H1 (cell line): Measurements from ENCODE around the gene OR2D2. TPM values are rescaled to one million over a fixed set of nuclear protein-coding genes. Genes with fewer than 3 reads are reported as not detected.

ENCODE experiments used
- CTCF ChIA-PET: fragments of 300-600 bp; sonication (Branson Sonifier 250); formaldehyde crosslinking; loops from one replicate; lab custom pipeline; 2021; ENCODE audit not compliant: partially characterized antibody; lab: Charles Lee
- POLR2A ChIA-PET: fragments of 300-600 bp; sonication (Branson Sonifier 250); formaldehyde crosslinking; loops from one replicate; lab custom pipeline; 2021; ENCODE audit warnings: inconsistent platforms; ENCODE audit not compliant: partially characterized antibody; lab: Charles Lee
- DNase-seq, 2 experiments: peaks; one replicate each; pipeline versions ENCODE4 v3.0.0 to v3.0.0-alpha.2; 2010 to 2022; ENCODE audit warnings: low spot score in 2 of 2, low read depth in 1 of 2, mixed read lengths in 1 of 2
- FAIRE-seq: peaks from 2 replicates; lab custom pipeline; 2011; peaks lifted over from hg19 to GRCh38; lab: Jason Lieb, UNC
- H2AFZ ChIP-seq: 2 replicates; pipeline ENCODE4 v1.8.1; 2012; ENCODE audit warnings: low read length, inconsistent platforms
- H2AK5ac ChIP-seq: 2 replicates; pipeline ENCODE4 v1.6.1; 2013; ENCODE audit warnings: low read depth, low read length
- H2BK120ac ChIP-seq: replicated peaks from 2 replicates; pipeline ENCODE3; 2013; ENCODE audit warnings: low read depth, low read length, inconsistent platforms
- H2BK12ac ChIP-seq: 2 replicates; pipeline ENCODE4 v1.6.1; 2013; ENCODE audit warnings: low read depth, low read length
- H2BK15ac ChIP-seq: 2 replicates; pipeline ENCODE4 v1.6.1; 2013; ENCODE audit warnings: low read length
- H2BK20ac ChIP-seq: 2 replicates; pipeline ENCODE4 v1.6.1; 2013; ENCODE audit warnings: low read length
- H2BK5ac ChIP-seq: 2 replicates; pipeline ENCODE4 v1.6.1; 2013; ENCODE audit warnings: low read depth, low read length
- H3K14ac ChIP-seq: 2 replicates; pipeline ENCODE4 v1.6.1; 2013; ENCODE audit warnings: inconsistent platforms; ENCODE audit not compliant: insufficient read length
- H3K18ac ChIP-seq: 2 replicates; pipeline ENCODE4 v1.6.1; 2013; ENCODE audit warnings: low read length; ENCODE audit errors: extremely low read depth
- H3K23ac ChIP-seq: 2 replicates; pipeline ENCODE4 v1.6.1; 2013; ENCODE audit warnings: inconsistent platforms; ENCODE audit not compliant: insufficient read length
- H3K23me2 ChIP-seq: 2 replicates; pipeline ENCODE4 v1.6.1; 2013; ENCODE audit warnings: low read depth, low read length
- H3K27ac ChIP-seq: 2 replicates; pipeline ENCODE4 v1.6.1; 2011; ENCODE audit warnings: low read depth, low read length, inconsistent platforms
- H3K27me3 ChIP-seq, 4 experiments: replicated peaks in 1 of 4; 1 replicate in 1 of 4; 2 replicates in 3 of 4; pipeline versions ENCODE4 v1.6.1 to v1.8.1; 2011 to 2013; ENCODE audit warnings: low read length in 3 of 4, mild to moderate bottlenecking in 3 of 4, inconsistent platforms in 2 of 4, mixed read lengths in 2 of 4, moderate library complexity in 1 of 4; ENCODE audit not compliant: control insufficient read depth in 3 of 4, insufficient read depth in 3 of 4; ENCODE audit errors: extremely low read depth in 1 of 4
- H3K36me3 ChIP-seq, 4 experiments: 2 replicates each; pipeline versions ENCODE4 v1.6.1 to v1.8.1; 2011 to 2013; ENCODE audit warnings: mild to moderate bottlenecking in 4 of 4, low read length in 3 of 4, moderate library complexity in 2 of 4, control low read depth in 1 of 4, inconsistent platforms in 1 of 4; ENCODE audit not compliant: insufficient read depth in 4 of 4, control insufficient read depth in 2 of 4
- H3K4ac ChIP-seq: replicated peaks from 2 replicates; pipeline ENCODE3; 2013; ENCODE audit warnings: low read length, low read depth, mixed read lengths, inconsistent platforms; ENCODE audit not compliant: insufficient read length
- H3K4me1 ChIP-seq, 4 experiments: replicated peaks in 1 of 4; 1 replicate in 1 of 4; 2 replicates in 3 of 4; pipeline versions ENCODE4 v1.6.1 to v1.8.1; 2011 to 2013; ENCODE audit warnings: low read length in 3 of 4, inconsistent platforms in 2 of 4, mixed read lengths in 1 of 4; ENCODE audit not compliant: insufficient read depth in 4 of 4, control insufficient read depth in 3 of 4
- H3K4me2 ChIP-seq, 2 experiments: 2 replicates each; pipeline versions ENCODE4 v1.6.1 to v1.8.1; 2011 to 2013; ENCODE audit warnings: low read depth in 2 of 2, low read length in 2 of 2, control low read depth in 1 of 2, inconsistent platforms in 1 of 2, mild to moderate bottlenecking in 1 of 2; ENCODE audit not compliant: insufficient read depth in 1 of 2
- H3K4me3 ChIP-seq, 4 experiments: fragments of 200-600, 300-600 bp in 1 of 4; sonication (generic), shearing (Covaris generic), sonication (Bioruptor Twin) in 1 of 4; 2 replicates each; pipeline versions ENCODE4 v1.5.1 to v1.8.1; 2011 to 2016; ENCODE audit warnings: low read length in 4 of 4, low read depth in 3 of 4, control low read depth in 2 of 4, inconsistent platforms in 2 of 4, mild to moderate bottlenecking in 2 of 4, mixed read lengths in 1 of 4, moderate library complexity in 1 of 4; ENCODE audit not compliant: insufficient read depth in 2 of 4; ENCODE audit errors: extremely low read depth in 1 of 4
- H3K56ac ChIP-seq: replicated peaks from 2 replicates; pipeline ENCODE3; 2013; ENCODE audit warnings: low read depth, mild to moderate bottlenecking, mixed read lengths, low read length, inconsistent platforms; ENCODE audit not compliant: insufficient read length
- H3K79me1 ChIP-seq: 2 replicates; pipeline ENCODE4 v1.6.1; 2013; ENCODE audit warnings: low read depth, low read length, control low read depth
- H3K79me2 ChIP-seq, 2 experiments: 2 replicates each; pipeline versions ENCODE4 v1.6.1 to v1.8.1; 2012 to 2013; ENCODE audit warnings: low read length in 2 of 2, mild to moderate bottlenecking in 2 of 2, inconsistent platforms in 1 of 2; ENCODE audit not compliant: insufficient read depth in 2 of 2, control insufficient read depth in 1 of 2
- H3K9ac ChIP-seq, 4 experiments: replicated peaks in 1 of 4; 1 replicate in 1 of 4; 2 replicates in 3 of 4; pipeline versions ENCODE4 v1.6.1 to v1.8.1; 2011 to 2013; ENCODE audit warnings: low read depth in 3 of 4, low read length in 3 of 4, control low read depth in 2 of 4, mild to moderate bottlenecking in 2 of 4, moderate library complexity in 2 of 4, inconsistent platforms in 1 of 4; ENCODE audit errors: extremely low read depth in 1 of 4
- H3K9me3 ChIP-seq, 2 experiments: 2 replicates each; pipeline versions ENCODE4 v1.6.1 to v1.8.1; 2012 to 2013; ENCODE audit warnings: mild to moderate bottlenecking in 2 of 2, moderate library complexity in 2 of 2, control low read depth in 1 of 2, inconsistent platforms in 1 of 2, low read depth in 1 of 2, low read length in 1 of 2, mixed read lengths in 1 of 2; ENCODE audit not compliant: insufficient read depth in 2 of 2
- H4K20me1 ChIP-seq, 2 experiments: replicated peaks in 1 of 2; 2 replicates each; pipeline versions ENCODE3 to v1.8.1; 2011 to 2013; ENCODE audit warnings: inconsistent platforms in 2 of 2, low read length in 2 of 2, mild to moderate bottlenecking in 1 of 2; ENCODE audit not compliant: insufficient read depth in 2 of 2, control insufficient read depth in 1 of 2
- H4K5ac ChIP-seq: 2 replicates; pipeline ENCODE4 v1.6.1; 2013; ENCODE audit warnings: low read length, low read depth, mixed read lengths, inconsistent platforms; ENCODE audit not compliant: insufficient read length
- H4K8ac ChIP-seq: 2 replicates; pipeline ENCODE4 v1.8.0; 2013; ENCODE audit warnings: mild to moderate bottlenecking, moderate library complexity, low read length, inconsistent platforms; ENCODE audit not compliant: insufficient read depth; ENCODE audit errors: extremely low read depth
- H4K91ac ChIP-seq: replicated peaks from 2 replicates; pipeline ENCODE3; 2013; ENCODE audit warnings: low read length, mixed read lengths, inconsistent platforms; ENCODE audit not compliant: insufficient read length
- CEBPB ChIP-seq: IDR thresholded peaks from 2 replicates; pipeline ENCODE4 v1.6.1; 2012; ENCODE audit warnings: low read depth, low read length
- TCF12 ChIP-seq: IDR thresholded peaks from 2 replicates; pipeline ENCODE4 v1.6.1; 2011; ENCODE audit warnings: low read depth, mild to moderate bottlenecking, low read length
- WGBS, 2 experiments: shearing (Covaris generic) in 1 of 2; methylation state at CpG; one replicate each; pipeline versions ENCODE4 v1.1.6 to v1.1.7; 2013 to 2015; ENCODE audit warnings: low lambda C conversion rate in 2 of 2, mixed read lengths in 2 of 2, inconsistent platforms in 1 of 2, low coverage in 1 of 2, missing lambda C conversion rate in 1 of 2; ENCODE audit not compliant: insufficient replicate concordance in 2 of 2, insufficient coverage in 1 of 2, insufficient read length in 1 of 2; ENCODE audit errors: extremely low coverage in 1 of 2, missing lambda C conversion rate in 1 of 2; 5-methylcytosine and 5-hydroxymethylcytosine counted together
- polyA plus RNA-seq, 7 experiments: library from polyadenylated mRNA; depleted of rRNA in 3 of 7; stranded (reverse) in 5 of 7; unstranded in 2 of 7; fragments of >200 nt in 5 of 7; fragments of 200-250 nt in 2 of 7; gene quantifications; 1 replicate in 5 of 7; 2 replicates in 1 of 7; 4 replicates in 1 of 7; pipeline versions ENCODE4 v1.2.1 to v1.2.3, GENCODE V29; 2011 to 2013; ENCODE audit warnings: missing spikeins in 2 of 7, mixed read lengths in 2 of 7
- total RNA-seq: library from RNA; stranded (reverse); fragmentation: NEBNext Ultra II Directional; extraction: Animal tissue kit (Norgen Biotek cat#: 25700); gene quantifications from 2 replicates; pipeline ENCODE4 v1.2.1, GENCODE V29; 2021

Gene OR2D2
- total and polyA plus RNA-seq, 2 of the 8 experiments (the other 6 are each of a cell fraction or from before 2014, with no cell fraction given): 0.15 TPM; not detected in 1

DNA sequence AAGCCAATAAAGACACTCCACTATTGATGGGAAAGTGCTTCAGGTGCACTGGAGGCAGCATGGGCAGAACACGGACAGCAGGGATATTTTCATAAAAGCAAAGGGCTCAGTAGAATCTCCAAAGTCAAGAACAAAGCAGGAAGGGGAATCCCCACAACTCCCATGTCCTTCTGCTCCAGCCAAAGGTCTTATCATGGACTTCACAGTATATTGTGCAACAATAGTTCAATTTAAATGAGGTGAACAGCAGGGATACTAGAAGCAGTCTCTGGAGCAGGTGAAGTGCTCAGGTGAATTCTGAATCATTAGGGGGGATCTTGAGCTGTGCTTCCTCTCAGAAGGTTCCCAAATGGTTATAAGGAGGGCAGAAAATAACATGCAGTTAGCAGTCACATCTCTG lies 6.6 kb upstream of the OR2D2 start:
- H3K4me2 ChIP-seq: no peak overlapping the region
- peaks cover 0 to under 1% (median 0%) of the 10 kb centered on the region in 4 experiments; a peak in 1 of 8 replicates for H3K36me3 ChIP-seq
- CTCF ChIA-PET: no interaction called here
- H3K27me3 ChIP-seq: peaks cover 0 to 2% (median 0%) of the 10 kb centered on the region in 4 experiments; a peak in 1 of 7 replicates
- H3K4me3 ChIP-seq: no peak overlapping the region
- H2BK20ac ChIP-seq: no peak overlapping the region
- no peak overlapping the region for H2AK5ac ChIP-seq
- H3K4me1 ChIP-seq: no peaks in the 10 kb centered on the region
- H3K9me3 ChIP-seq: no peaks in the 10 kb centered on the region
- no peak for TF ChIP-seq TCF12
- peak; percentile 28; the same call in 1 of the 2 replicates for TF ChIP-seq CEBPB
- no peak overlapping the region for H3K9ac ChIP-seq
- H4K8ac ChIP-seq: no peak overlapping the region
- H4K5ac ChIP-seq: no peak overlapping the region
- H3K79me1 ChIP-seq: no peaks in the 10 kb centered on the region
- H3K27ac ChIP-seq: no peak overlapping the region
- H3K18ac ChIP-seq: no peak overlapping the region
- no peak overlapping the region for H2BK12ac ChIP-seq
- H2BK120ac ChIP-seq: no peak overlapping the region
- no peak overlapping the region for H3K56ac ChIP-seq
- no peak overlapping the region for H2BK15ac ChIP-seq
- H3K23ac ChIP-seq: no peak overlapping the region
- H2BK5ac ChIP-seq: no peak overlapping the region
- no peaks in the 10 kb centered on the region for H3K23me2 ChIP-seq
- H3K14ac ChIP-seq: no peak overlapping the region
- no peak for FAIRE-seq
- H3K79me2 ChIP-seq: no peaks in the 10 kb centered on the region
- H2AFZ ChIP-seq: no peak overlapping the region
- no peaks in the 10 kb centered on the region for H4K20me1 ChIP-seq
- POLR2A ChIA-PET: interaction anchor here (1.3 kb wide), 1 partner anchor 28 kb away, joined by 3 read pairs; no protein-coding TSS in a partner anchor
- no peak for DNase-seq
- WGBS, 2 experiments: 84% methylated on average over 1 of the region's 1 CpG; no CpG with 5 or more reads in 1 of the 2 experiments
- H3K4ac ChIP-seq: no peak overlapping the region
- no peak overlapping the region for H4K91ac ChIP-seq
